Subcutaneous adipose tissue (tissue), 4 donors: ENCODE data around the gene KDM5C. TPM values are rescaled to one million over a fixed set of nuclear protein-coding genes. Genes with fewer than 3 reads are reported as not detected.

Experiments
- CTCF ChIP-seq: fragments of 450-650 bp; IDR thresholded peaks from one replicate; pipeline ENCODE4 v1.5.1; 2016; ENCODE audit warnings: low read depth, mild to moderate bottlenecking, control low read depth, antibody characterized with exemption, moderate library complexity
- total RNA-seq, 4 donors: library from RNA; depleted of rRNA; stranded (reverse); fragments of >200 nt; gene quantifications; one replicate each; pipeline ENCODE4 v1.1.0, GENCODE V29; 2016

KDM5C gene
- total RNA-seq, 4 donors from 2014 or later: 43.7 to 71.6 (median 48.8) TPM

GRCh38 chrX:53186351-53186750, 38.7 kb downstream of the KDM5C start:
- TF ChIP-seq CTCF: no peak

DNA sequence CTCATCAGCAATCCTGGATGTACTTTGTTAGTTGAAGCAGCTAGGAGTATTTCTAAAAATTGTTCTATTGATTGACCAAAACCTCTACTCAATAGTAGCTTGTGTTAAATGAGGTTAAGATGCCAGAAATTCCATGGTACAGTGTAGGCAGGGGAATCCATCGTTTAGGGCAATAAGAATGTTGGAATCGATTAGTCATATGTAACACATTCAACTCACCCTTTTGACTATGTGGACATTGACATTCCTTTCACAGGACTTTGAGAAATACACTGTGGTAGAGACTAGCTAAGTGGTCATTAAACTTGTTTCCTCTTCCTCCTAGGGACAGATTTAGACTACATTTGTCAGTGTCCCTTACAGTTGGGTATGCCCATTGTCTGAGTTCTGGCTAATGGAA, 40.2 kb downstream of the KDM5C start:
- no peak for TF ChIP-seq CTCF

- TF ChIP-seq CTCF: no peak
These were observed 53.7 kb downstream of the KDM5C start for GRCh38 chrX:53171356-53171755.

- TF ChIP-seq CTCF: no peak
These were observed 58.9 kb downstream of the KDM5C start for GRCh38 chrX:53166103-53166502.

DNA sequence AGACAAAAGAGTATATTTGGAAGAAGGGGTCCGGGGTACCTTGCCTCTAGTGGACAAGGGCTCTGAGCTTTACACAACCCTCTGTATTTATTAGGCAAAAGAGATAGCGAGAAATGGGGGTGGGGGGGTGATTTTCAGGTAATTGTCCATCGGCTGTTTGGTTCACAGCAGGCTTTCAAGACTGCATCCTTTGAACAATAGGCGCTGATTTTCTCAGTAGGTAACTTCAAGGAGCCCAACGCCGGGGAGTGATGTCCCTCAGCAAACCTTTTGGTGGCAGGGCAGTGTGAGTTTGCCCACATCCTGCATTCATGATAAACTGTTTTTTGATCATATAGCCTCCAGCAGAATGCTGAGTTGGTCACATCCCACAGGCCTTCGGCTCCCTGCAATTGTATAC, 61.6 kb downstream of the KDM5C start:
- no peak for TF ChIP-seq CTCF

DNA sequence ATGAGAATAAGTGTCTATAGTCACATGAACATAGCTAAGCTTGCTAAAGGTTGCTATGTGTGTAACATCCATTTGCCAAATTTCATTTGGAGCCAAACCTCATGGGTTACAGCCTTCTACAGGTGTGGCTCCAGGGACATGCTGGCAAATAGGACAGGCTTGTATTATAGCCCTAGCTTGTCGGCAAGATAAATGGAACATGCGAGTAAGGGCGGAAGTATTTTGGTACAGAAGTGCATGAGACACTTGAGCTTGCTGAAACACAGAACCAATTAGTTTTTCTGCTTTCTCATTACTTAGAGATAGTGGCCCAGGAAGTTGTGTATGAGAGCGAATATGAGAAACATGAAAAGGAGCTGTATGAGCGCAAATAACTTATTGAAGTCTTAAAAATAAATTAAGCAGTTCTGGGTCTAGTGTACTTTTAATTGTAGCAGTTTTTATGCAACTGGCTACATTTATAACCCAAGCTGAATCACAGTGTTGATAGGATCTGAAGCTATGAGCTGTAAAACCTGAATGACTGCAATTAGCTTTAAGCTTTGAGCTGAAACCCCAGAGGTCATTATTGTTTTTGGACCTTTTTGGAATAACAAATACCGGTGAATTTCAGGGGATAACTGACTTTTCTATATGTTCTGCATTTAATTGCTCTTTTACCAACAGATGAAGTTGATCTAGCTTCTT, 64.6 kb downstream of the KDM5C start:
- no peak for TF ChIP-seq CTCF

DNA sequence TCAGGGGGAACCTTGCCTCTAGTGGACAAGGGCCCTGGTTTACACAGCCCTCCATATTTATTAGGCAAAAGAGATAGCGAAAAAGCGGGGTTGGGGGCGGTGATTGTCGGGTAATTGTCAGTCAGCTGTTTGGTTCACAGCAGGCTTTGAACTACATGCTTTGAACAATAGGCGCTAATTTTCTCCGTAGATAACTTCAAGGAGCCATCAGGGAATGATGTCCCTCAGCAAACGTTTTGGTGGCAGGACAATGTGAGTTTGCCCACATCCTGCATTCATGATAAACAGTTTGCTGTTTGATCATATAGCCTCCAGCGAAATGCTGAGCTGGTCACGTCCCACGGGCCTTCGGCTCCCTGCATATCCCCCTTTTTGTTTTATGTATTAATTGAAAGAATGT, 65.8 kb downstream of the KDM5C start:
- TF ChIP-seq CTCF: no peak
